Cerebellar cortex (tissue), 1 donor: ENCODE data around the gene RTEL1.
"Not testable (repeated sequence)": the region's sequence is repeated elsewhere in the genome, so short reads cannot be mapped to it uniquely, and the experiment has no call there.

Experiments
- DNase-seq: peaks from one replicate; pipeline ENCODE4 v3.0.0-alpha.2; 2015; ENCODE audit warnings: low spot score

Gene RTEL1

GRCh38 chr20:63657937-63658748, at the start of gene RTEL1:
Gene RTEL1 (plus strand): TSS chr20:63658312. CDS start chr20:63659403, 1,091 bp downstream.
- DNase-seq, result peak; percentile 91

GRCh38 chr20:63610581-63611435, 47.3 kb upstream of the RTEL1 start:
- DNase-seq, result no peak

- DNase-seq, result no peak
Measured at GRCh38 chr20:63611646-63612045, 46.5 kb upstream of the RTEL1 start.

GRCh38 chr20:63612276-63612931, 45.7 kb upstream of the RTEL1 start:
- DNase-seq, result no peak

GRCh38 chr20:63613863-63614594, 44.1 kb upstream of the RTEL1 start:
- DNase-seq, result not testable (repeated sequence)

- peak; percentile 69 for DNase-seq
Measured at GRCh38 chr20:63617092-63617875, 40.8 kb upstream of the RTEL1 start.

- DNase-seq, result no peak
Measured at GRCh38 chr20:63617876-63618265, 40.2 kb upstream of the RTEL1 start.

- peak; percentile 22 for DNase-seq
Measured at GRCh38 chr20:63618291-63618980, 39.7 kb upstream of the RTEL1 start.

- no peak for DNase-seq
Measured at GRCh38 chr20:63619086-63619485, 39.0 kb upstream of the RTEL1 start.

GRCh38 chr20:63619505-63619904, 38.6 kb upstream of the RTEL1 start:
- no peak for DNase-seq

- no peak for DNase-seq
Measured at GRCh38 chr20:63620991-63621390, 37.1 kb upstream of the RTEL1 start.

GRCh38 chr20:63622096-63622495, 36.0 kb upstream of the RTEL1 start:
- no peak for DNase-seq

GRCh38 chr20:63622732-63623131, 35.4 kb upstream of the RTEL1 start:
- DNase-seq, result no peak

- no peak for DNase-seq
Measured at GRCh38 chr20:63624486-63624885, 33.6 kb upstream of the RTEL1 start.

- no peak for DNase-seq
Measured at GRCh38 chr20:63625771-63626423, 32.2 kb upstream of the RTEL1 start.

- DNase-seq, result peak; percentile 65
Measured at GRCh38 chr20:63626424-63627128, 31.5 kb upstream of the RTEL1 start, which contains the start of gene GMEB2. Gene GMEB2 (minus strand): TSS chr20:63627101. CDS start chr20:63619397, 7,704 bp downstream.

- DNase-seq, result peak; percentile 88
Measured at GRCh38 chr20:63627129-63627750, 30.9 kb upstream of the RTEL1 start.

GRCh38 chr20:63627751-63628245, 30.3 kb upstream of the RTEL1 start:
- no peak for DNase-seq
